ENCODE data around the gene RADIL. TPM values are rescaled to one million over a fixed set of nuclear protein-coding genes. Genes with fewer than 3 reads are reported as not detected.
A peak's percentile ranks its signal among the peaks of the same experiment; 100 is the strongest.

The RADIL gene
- total RNA-seq, 3 donors from 2014 or later, result 0.35 to 7.4 (median 1.1) TPM

- ATAC-seq, result peak; percentile 5
- DNase-seq, result peak in 1 of 3 donors; percentile 42
- H3K4me1 ChIP-seq (ENCODE audit: low read depth), result no peaks in the 10 kb centered on the region
- H3K4me3 ChIP-seq, result no peak overlapping the region
- intact Hi-C loops (cut with DNase I, micrococcal nuclease), result no loop called here
- H3K36me3 ChIP-seq (ENCODE audit: low read depth), result no peaks in the 10 kb centered on the region
- TF ChIP-seq CTCF (IDR thresholded peaks at IDR 0.05), result no peak
- no peaks in the 10 kb centered on the region for H3K9me3 ChIP-seq
These were observed 83.0 kb downstream of the RADIL start for GRCh38 chr7:4800487-4800886.

- peak; percentile 18 for ATAC-seq
- no peak for TF ChIP-seq CTCF (IDR thresholded peaks at IDR 0.05)
- intact Hi-C loops (cut with DNase I, micrococcal nuclease), result no loop called here
- DNase-seq, result peak in 1 of 3 donors; percentile 46
- no peaks in the 10 kb centered on the region for H3K36me3 ChIP-seq (ENCODE audit: low read depth)
- H3K9me3 ChIP-seq, result no peaks in the 10 kb centered on the region
- H3K4me3 ChIP-seq, result no peak overlapping the region
- H3K4me1 ChIP-seq (ENCODE audit: low read depth), result no peaks in the 10 kb centered on the region
These were observed 83.8 kb downstream of the RADIL start for GRCh38 chr7:4799508-4800268.

GRCh38 chr7:4798706-4799235 is 84.7 kb downstream of the RADIL start:
- peak; percentile 8 for ATAC-seq
- intact Hi-C loops (cut with DNase I, micrococcal nuclease), result no loop called here
- DNase-seq, result peak in 1 of 3 donors; percentile 47

GRCh38 chr7:4797858-4798705 is 85.4 kb downstream of the RADIL start:
- DNase-seq, result peak; percentile 56 to 73 (median 57)

More at GRCh38 chr7:4798706-4799235, 84.7 kb downstream of the RADIL start:
- H3K9me3 ChIP-seq, result no peaks in the 10 kb centered on the region
- H3K36me3 ChIP-seq (ENCODE audit: low read depth), result no peaks in the 10 kb centered on the region
- H3K4me1 ChIP-seq (ENCODE audit: low read depth), result no peaks in the 10 kb centered on the region
- no peak overlapping the region for H3K4me3 ChIP-seq
- no peak for TF ChIP-seq CTCF (IDR thresholded peaks at IDR 0.05)

More at GRCh38 chr7:4797858-4798705, 85.4 kb downstream of the RADIL start:
- peak; percentile 85 for TF ChIP-seq CTCF (IDR thresholded peaks at IDR 0.05)
- Histone ChIP-seq H3K4me1 (ENCODE audit: low read depth) (no peaks in the 10 kb centered on the region), H3K36me3 (ENCODE audit: low read depth) (no peaks in the 10 kb centered on the region), H3K4me3 (no peak overlapping the region), H3K9me3 (no peaks in the 10 kb centered on the region)
- intact Hi-C loops (cut with DNase I, micrococcal nuclease), result no loop called here
- peak; percentile 87 for ATAC-seq
